ENCODE data around the gene STK32C. TPM values are rescaled to one million over a fixed set of nuclear protein-coding genes. Genes with fewer than 3 reads are reported as not detected.

STK32C gene
- polyA plus RNA-seq, 2 of the 4 experiments (the other 2 are of a cell fraction): 29.9 to 43.6 TPM

DNA sequence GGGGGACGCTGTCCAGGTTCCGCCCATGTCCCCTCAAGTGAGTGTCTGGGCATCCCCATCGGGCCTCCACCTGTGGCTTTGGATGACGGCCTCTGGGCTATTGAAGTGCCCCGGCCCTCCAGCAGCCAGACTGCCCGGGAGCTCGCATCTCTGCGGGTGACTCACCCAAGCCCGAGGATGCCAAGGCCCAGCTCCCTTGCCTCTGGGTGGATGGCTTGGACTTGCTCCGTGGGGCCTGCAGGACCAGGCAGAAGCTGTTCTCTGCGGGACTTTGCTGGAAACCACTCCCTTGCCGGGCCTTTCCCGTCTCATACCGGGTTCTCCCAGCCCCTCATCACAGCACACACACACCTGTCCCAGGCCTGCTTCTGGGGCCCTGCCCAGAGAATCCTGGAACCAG, 98.6 kb downstream of the STK32C start:
- WGBS (ENCODE audit: missing lambda C conversion rate): 75% methylated on average over 5 of the region's 14 CpGs
- POLR2A ChIA-PET: no interaction called here
- Histone ChIP-seq H3K9me3 (peaks cover 6% of the 10 kb centered on the region; the same call in 1 of the 3 replicates), H3K4me3 (no peak overlapping the region), H3K4me1 (no peaks in the 10 kb centered on the region), H3K4me2 (no peak overlapping the region), H3K27ac (no peak overlapping the region)
- DNase-seq (ENCODE audit: low read depth in 1 of 2, low spot score in 1 of 2): no peak
- no peak for FAIRE-seq
- TF ChIP-seq FOSL2 (IDR thresholded peaks at IDR 0.05) (no peak), FOSL2 (CRISPR knock-in tag; IDR thresholded peaks at IDR 0.05) (peak; percentile 16; the same call in 1 of the 2 replicates), PBX3 (IDR thresholded peaks at IDR 0.05) (no peak), POLR2A (IDR thresholded peaks at IDR 0.05; ENCODE audit: low read length) (no peak)
- CTCF ChIA-PET: interaction anchor here (1.3 to 1.9 kb wide), 2 partner anchors 10 to 15 kb away, joined by 3 to 6 read pairs; no protein-coding TSS in a partner anchor
- ATAC-seq: peak; percentile 18 to 20; a peak in 4 of 6 replicates

- ATAC-seq (no peak), DNase-seq (ENCODE audit: low read depth in 1 of 2, low spot score in 1 of 2) (no peak), FAIRE-seq (no peak)
- Histone ChIP-seq H3K4me1 (no peaks in the 10 kb centered on the region), H3K4me2 (no peak overlapping the region), H3K9me3 (peaks cover 4% of the 10 kb centered on the region; the same call in 1 of the 3 replicates), H3K4me3 (no peak overlapping the region), H3K27ac (no peak overlapping the region)
- 77% methylated on average over 16 of the region's 17 CpGs for WGBS (ENCODE audit: missing lambda C conversion rate)
- CTCF ChIA-PET: interaction anchor here (1.3 kb wide), 1 partner anchor 10 kb away, joined by 3 read pairs; no protein-coding TSS in a partner anchor
- POLR2A ChIA-PET: no interaction called here
- TF ChIP-seq NR3C1 (IDR thresholded peaks at IDR 0.05) (no peak), FOXS1 (CRISPR knock-in tag; IDR thresholded peaks at IDR 0.05) (no peak), MAFK (IDR thresholded peaks at IDR 0.05; ENCODE audit: partially characterized antibody) (no peak), HEYL (CRISPR knock-in tag; IDR thresholded peaks at IDR 0.05) (no peak), KDM5A (IDR thresholded peaks at IDR 0.05) (no peak), EHMT2 (IDR thresholded peaks at IDR 0.05; ENCODE audit: low read depth) (no peak), EP300 (IDR thresholded peaks at IDR 0.05) (no peak), SREBF2 (IDR thresholded peaks at IDR 0.05) (no peak)
Measured at GRCh38 chr10:132208462-132209050, 99.2 kb downstream of the STK32C start.

DNA sequence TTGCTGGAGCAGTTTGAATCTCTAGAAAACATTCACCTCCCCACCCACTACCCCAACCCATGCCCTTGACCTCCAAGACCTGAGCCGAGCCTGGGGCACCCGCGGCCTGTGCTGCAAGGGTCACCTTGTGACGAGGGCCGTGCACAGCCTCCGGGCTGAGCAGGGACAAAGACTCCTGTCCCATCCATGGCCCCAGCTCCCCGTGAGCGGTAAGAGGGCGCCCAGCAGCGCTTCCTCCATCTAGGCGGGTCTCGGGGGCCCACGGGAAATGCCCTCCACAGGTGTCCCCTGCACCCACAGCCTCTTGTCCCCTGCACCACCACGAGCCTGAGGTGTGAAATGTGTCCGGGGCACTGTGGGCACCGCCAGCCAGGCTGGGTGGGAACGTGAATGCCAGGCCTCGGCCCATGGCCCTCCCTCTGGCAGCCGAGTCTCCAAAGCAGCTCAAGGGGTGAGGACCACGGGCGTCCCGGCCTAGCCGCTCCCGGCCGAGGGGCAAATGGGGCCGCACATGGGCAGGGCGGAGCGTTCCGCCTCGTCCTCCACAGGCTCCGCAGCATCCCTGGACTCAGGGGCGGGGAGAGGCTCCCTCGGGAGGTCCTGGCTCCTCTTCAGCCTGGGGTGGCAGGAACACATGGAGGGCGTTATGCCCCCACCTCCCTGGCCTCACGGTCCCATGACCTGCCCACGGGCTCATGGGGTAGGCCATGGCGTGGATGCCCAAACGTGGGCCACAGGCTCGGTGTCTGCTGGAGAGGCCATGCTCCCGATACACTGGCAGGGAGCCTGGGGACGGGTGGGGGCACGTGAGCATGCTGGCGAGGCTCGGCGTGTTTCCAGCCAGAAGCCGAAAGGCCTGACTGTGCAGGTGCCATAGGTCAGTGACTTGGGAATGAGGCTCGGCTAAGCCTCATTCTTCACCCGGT, 100.0 kb downstream of the STK32C start:
- Histone ChIP-seq H3K27ac (no peak overlapping the region), H3K4me3 (no peak overlapping the region), H3K9me3 (no peaks in the 10 kb centered on the region), H3K4me2 (no peak overlapping the region), H3K4me1 (no peaks in the 10 kb centered on the region)
- ATAC-seq (no peak), FAIRE-seq (no peak), DNase-seq (ENCODE audit: low read depth in 1 of 2, low spot score in 1 of 2) (no peak)
- 86% methylated on average over 31 of the region's 48 CpGs for WGBS (ENCODE audit: missing lambda C conversion rate)
- CTCF ChIA-PET: interaction anchor here (0.7 kb wide), 1 partner anchor 16 kb away, joined by 3 read pairs; no protein-coding TSS in a partner anchor
- POLR2A ChIA-PET: no interaction called here
- TF ChIP-seq CHD4 (IDR thresholded peaks at IDR 0.05; ENCODE audit: borderline replicate concordance): no peak
- no peak for TF ChIP-seq ATOH8 (CRISPR knock-in tag; IDR thresholded peaks at IDR 0.05; ENCODE audit: low read depth)
- no peak for TF ChIP-seq ZFP36 (IDR thresholded peaks at IDR 0.05; ENCODE audit: borderline replicate concordance, partially characterized antibody)
- no peak for TF ChIP-seq EHMT2 (IDR thresholded peaks at IDR 0.05; ENCODE audit: low read depth)
- no peak for TF ChIP-seq CBX8 (IDR thresholded peaks at IDR 0.05)
- no peak for TF ChIP-seq POLR2AphosphoS2 (conservative IDR thresholded peaks at IDR 0.05; ENCODE audit: low read length)
- no peak for TF ChIP-seq NR3C1 (IDR thresholded peaks at IDR 0.05)
- TF ChIP-seq SREBF2 (IDR thresholded peaks at IDR 0.05): no peak
- TF ChIP-seq ZNF302 (CRISPR knock-in tag; IDR thresholded peaks at IDR 0.05): no peak
- no peak for TF ChIP-seq PHF8 (IDR thresholded peaks at IDR 0.05; ENCODE audit: borderline replicate concordance, low read depth)
- TF ChIP-seq, protein P1, sequence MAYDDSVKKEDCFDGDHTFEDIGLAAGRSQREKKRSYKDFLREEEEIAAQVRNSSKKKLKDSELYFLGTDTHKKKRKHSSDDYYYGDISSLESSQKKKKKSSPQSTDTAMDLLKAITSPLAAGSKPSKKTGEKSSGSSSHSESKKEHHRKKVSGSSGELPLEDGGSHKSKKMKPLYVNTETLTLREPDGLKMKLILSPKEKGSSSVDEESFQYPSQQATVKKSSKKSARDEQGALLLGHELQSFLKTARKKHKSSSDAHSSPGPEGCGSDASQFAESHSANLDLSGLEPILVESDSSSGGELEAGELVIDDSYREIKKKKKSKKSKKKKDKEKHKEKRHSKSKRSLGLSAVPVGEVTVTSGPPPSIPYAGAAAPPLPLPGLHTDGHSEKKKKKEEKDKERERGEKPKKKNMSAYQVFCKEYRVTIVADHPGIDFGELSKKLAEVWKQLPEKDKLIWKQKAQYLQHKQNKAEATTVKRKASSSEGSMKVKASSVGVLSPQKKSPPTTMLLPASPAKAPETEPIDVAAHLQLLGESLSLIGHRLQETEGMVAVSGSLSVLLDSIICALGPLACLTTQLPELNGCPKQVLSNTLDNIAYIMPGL (CRISPR knock-in tag; IDR thresholded peaks at IDR 0.05; ENCODE audit: borderline replicate concordance): no peak
- TF ChIP-seq, protein P2, sequence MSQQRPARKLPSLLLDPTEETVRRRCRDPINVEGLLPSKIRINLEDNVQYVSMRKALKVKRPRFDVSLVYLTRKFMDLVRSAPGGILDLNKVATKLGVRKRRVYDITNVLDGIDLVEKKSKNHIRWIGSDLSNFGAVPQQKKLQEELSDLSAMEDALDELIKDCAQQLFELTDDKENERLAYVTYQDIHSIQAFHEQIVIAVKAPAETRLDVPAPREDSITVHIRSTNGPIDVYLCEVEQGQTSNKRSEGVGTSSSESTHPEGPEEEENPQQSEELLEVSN (IDR thresholded peaks at IDR 0.05; ENCODE audit: borderline replicate concordance, low read depth): no peak
- TF ChIP-seq KDM1A (IDR thresholded peaks at IDR 0.05; ENCODE audit: low read depth): no peak
- TF ChIP-seq EHF (CRISPR knock-in tag; IDR thresholded peaks at IDR 0.05): no peak

All from A549 (cell line).